SKM-1 treated with dmso at 0.1 percent for 144 hours (cell line): ENCODE data around the gene CAST.

Experiments used
- DNase-seq: peaks from one replicate; lab custom pipeline; 2025; ENCODE audit not compliant: unreplicated experiment; lab: John Stamatoyannopoulos, UW

Gene CAST

DNA sequence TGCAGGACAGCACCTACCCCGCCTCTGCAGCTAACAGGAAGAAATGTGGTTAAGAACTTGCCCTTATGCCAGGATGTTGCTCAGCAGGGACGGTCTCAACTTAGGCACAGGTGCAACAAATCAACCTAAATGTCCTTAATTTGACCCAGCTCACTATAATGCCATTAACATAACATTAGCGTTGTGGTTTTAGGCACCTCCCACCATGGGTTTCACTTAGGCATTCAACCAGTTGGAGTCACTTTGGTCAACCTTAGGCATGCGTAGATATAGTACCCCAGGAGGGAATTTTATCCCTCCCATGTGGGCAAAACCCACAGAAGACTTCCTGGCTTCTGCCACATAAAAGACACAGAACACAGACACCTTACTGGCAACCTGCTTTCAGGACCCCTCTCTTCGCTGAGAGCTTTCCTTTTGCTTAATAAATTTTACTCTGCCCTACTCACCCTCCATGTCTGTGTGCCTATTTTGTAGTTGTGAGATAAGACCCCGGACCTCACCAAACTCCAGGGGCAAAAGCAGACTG, 154.3 kb downstream of the CAST start:
- DNase-seq = no peak

DNA sequence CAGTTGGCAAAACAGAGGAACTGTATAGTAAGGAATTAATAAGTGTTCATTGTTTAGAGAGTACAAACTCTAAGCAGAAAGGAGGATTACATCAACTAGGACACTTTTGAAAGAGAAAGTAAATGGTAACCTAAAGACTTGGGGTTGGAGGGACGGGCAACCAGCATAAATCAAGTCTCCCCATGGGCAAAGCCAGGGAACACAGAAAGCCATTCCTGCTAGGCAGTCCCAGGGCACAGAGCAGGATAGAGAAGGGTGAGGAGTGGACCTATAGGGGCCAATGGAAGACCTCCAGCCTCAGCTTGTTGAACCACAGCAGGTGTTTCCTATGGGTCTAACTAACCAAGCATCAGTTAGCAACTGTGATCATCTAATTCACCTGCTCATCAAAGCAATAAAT, 154.8 kb downstream of the CAST start:
- DNase-seq = no peak

DNA sequence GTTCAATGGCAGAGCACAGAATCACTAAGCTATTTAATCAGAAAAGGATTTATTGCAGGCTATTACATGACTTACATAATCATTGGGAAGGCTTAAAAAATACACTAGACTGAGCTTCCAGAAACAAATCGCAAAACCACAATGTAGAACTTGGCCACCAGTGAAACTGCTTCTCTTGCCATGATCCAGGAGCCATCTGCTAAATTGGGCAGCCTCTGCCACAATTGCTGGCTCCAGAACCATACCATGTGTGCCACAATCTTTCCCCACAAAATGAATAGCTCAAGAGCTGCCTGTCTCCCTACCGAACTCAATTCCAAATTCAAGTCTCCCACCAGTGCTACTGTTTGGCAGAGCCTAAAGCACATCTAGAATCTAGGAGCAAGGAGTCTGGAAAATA, 155.3 kb downstream of the CAST start:
- DNase-seq = no peak

DNA sequence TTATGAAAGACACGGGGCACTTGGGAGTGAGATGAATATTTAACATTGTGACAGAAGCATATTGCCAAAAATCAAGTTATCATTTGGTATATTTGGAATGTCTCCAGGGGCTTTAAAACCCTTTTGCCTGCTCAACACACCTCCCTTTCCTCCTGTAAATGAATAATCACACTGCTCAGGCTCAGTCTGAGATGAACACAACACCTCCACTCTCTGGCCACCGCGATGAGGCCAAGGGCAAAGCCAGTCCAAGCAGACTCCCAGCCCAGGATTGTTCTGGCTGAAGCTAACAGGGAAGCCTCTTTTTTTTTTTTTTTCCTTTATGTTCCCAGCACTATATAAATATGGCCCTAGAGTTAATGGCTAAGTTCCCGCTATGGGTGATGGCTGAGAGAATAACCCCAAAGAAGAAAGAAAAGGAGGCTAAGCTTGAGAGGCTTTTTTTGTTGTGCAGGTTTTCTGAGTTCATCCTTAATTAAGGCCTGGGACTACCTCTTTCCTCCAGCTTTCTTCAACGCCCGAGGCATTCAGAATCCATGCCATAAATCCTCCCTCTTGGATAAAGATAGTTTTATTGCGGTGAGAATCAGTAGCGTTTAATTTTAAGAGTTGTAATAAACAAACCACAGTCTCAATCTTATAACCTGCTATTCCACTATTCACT, 156.1 kb downstream of the CAST start:
- DNase-seq = no peak

DNA sequence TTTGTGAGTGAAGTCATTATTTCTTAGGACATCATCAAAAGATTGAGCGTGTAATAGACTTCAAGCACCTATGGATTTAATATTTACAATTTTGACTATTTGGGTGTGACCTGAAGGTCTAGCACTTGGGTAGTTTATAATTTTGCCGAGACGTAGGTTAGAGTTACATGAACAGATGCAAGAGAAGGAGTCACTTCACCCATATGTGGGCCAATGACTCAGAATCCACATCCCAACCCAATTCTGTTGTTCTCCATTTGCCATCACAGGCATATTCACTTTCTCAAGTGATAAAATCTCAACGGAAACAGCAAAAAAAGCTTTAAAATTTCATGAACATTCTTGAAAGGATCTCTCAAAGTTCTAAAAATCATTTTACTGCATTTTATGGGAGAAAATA, 157.6 kb downstream of the CAST start:
- no peak for DNase-seq

DNA sequence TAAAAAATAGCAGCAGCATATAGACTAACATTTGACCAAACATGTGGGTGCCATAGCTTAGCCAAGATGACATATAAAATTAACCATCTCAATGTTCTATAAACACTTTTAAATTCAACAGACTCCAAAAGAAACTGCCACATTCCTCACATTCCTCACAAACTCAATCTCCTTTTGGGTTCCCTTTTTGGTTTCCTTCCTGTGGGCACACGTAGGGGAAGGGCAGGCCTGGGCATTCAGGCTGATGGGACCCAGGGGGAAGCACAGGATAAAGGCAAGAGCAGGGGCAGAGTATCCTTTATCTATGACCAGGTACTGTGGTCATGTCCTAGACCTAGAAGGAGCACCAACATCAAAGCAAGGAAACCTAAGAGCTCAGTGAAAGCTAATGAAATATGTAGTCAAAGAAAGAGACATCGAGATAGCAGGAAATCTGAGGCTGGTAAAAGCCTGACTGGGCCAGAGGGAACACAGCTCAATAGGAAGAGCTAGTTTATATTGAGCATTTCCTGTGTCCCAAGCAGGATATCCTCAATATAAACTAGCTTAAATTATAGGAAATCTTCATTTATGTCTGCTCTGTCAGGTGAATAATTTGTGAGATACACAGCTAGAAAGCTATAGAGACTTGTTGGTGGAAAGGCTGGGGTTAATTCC, 159.2 kb downstream of the CAST start:
- DNase-seq = no peak

DNA sequence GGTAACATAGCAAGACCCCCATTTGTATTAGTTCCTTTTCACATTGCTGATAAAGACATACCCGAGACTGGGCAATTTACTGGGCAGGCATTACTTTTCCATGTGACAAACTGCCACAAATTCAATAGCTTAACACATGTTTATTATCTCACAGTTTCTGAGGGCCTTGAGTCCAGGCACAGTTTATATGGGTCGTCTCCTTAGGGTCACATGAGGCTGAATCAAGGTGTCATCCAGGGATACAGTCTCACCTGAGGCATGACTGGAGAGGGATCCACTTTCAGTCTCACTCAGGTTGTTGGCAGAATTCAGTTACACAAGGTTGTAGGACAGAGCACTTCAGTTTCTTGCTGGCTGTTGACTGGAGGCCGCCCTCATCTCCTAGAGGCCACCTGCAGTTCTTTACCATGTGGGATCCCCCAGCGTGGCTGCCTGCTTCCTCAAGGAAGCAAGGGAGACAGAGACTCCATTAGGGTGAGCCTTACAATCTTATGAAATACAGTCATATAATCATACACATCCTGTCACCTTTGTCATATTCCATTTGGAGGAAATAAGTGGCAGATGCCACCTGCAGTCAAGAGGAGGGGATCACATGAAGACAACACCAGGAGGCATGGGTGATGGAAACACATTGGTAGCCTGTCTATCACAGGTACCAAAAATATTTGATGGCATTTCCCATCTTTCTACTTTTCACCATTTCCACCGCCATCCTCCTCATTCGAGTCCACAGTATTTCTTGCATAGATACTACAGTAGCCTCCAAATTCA, 160.7 kb downstream of the CAST start:
- no peak for DNase-seq

DNA sequence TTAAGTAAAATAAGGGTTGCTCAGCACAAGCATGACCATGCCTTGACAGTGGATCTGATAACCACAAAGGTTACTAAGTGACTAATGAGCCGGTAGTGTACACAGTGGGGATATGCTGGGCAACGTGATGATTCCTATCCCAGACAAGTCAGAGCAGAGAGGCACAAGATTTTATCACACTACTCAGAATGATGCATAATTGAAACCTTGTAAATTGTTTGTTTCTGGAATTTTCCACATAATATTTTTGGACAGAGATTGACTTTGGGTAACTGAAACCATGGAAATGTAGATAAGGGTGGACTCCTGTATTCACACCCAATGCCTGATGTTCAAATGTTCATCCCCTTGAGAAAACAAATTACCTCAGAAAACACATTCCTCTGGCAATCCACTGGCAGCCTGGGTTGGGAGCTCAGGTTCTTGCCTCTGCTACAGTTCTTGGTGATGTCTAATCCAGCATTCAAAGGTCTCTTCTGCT, 161.8 kb downstream of the CAST start:
- DNase-seq = no peak
